Measurements from ENCODE around the gene IYD. TPM values are rescaled to one million over a fixed set of nuclear protein-coding genes. Genes with fewer than 3 reads are reported as not detected.
A peak's percentile ranks its signal among the peaks of the same experiment; 100 is the strongest.

Gene IYD
- total and polyA plus RNA-seq, 4 donors, result 0.26 to 1.9 (median 0.77) TPM

DNA sequence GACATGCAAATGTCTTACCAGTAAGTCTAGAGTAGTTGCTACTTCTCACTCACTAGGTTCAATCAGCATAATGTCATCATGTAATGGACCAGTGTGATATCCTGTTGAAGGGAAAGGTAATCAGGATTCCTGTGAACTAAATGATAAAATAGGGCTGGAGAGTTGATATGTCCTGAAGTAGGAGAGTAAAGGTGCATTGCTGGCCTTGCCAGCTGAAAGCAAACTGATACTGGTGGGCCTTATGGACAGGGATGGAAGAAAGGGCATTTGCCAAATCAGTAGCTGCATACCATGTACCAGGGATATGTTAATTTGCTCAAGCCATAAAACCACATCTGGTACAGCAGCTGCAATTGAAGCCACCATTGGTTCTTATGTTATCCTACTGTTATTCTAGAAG is 37.5 kb upstream of the IYD start:
- Histone ChIP-seq H3K27ac (ENCODE audit: low read depth in 1 of 2, low read length in 1 of 2) (no peak overlapping the region), H3K27me3 (ENCODE audit: control insufficient read depth in 3 of 3, insufficient read depth in 3 of 3, low read length in 2 of 3) (no peaks in the 10 kb centered on the region), H3K9me3 (ENCODE audit: control insufficient read depth in 4 of 4, insufficient read depth in 3 of 4, low read length in 3 of 4) (peaks cover 0 to 2% (median 0%) of the 10 kb centered on the region in 4 donors), H3K4me3 (no peak overlapping the region), H3K4me1 (ENCODE audit: control insufficient read depth in 5 of 5, insufficient read depth in 5 of 5, low read length in 5 of 5) (peaks cover 0 to 4% (median 0%) of the 10 kb centered on the region in 5 donors), H3K9ac (ENCODE audit: insufficient read depth in 1 of 2, low read length in 2 of 2) (no peak overlapping the region), H3K36me3 (ENCODE audit: control insufficient read depth in 4 of 4, insufficient read depth in 4 of 4, low read length in 4 of 4) (no peaks in the 10 kb centered on the region)
- TF ChIP-seq, protein P1, sequence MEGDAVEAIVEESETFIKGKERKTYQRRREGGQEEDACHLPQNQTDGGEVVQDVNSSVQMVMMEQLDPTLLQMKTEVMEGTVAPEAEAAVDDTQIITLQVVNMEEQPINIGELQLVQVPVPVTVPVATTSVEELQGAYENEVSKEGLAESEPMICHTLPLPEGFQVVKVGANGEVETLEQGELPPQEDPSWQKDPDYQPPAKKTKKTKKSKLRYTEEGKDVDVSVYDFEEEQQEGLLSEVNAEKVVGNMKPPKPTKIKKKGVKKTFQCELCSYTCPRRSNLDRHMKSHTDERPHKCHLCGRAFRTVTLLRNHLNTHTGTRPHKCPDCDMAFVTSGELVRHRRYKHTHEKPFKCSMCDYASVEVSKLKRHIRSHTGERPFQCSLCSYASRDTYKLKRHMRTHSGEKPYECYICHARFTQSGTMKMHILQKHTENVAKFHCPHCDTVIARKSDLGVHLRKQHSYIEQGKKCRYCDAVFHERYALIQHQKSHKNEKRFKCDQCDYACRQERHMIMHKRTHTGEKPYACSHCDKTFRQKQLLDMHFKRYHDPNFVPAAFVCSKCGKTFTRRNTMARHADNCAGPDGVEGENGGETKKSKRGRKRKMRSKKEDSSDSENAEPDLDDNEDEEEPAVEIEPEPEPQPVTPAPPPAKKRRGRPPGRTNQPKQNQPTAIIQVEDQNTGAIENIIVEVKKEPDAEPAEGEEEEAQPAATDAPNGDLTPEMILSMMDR (IDR thresholded peaks at IDR 0.05; ENCODE audit: control extremely low read depth, extremely low read depth), result no peak
- ATAC-seq (ENCODE audit: insufficient read depth, low FRiP score) (no peak), DNase-seq (no peak)

- WGBS, 2 donors, result 94 to 95% methylated on average over 21 of the region's 21 CpGs
- ATAC-seq (ENCODE audit: insufficient read depth, low FRiP score), result no peak
- DNase-seq, result no peak
- Histone ChIP-seq H3K9ac (ENCODE audit: insufficient read depth in 1 of 2, low read length in 2 of 2) (no peak overlapping the region), H3K36me3 (ENCODE audit: control insufficient read depth in 4 of 4, insufficient read depth in 4 of 4, low read length in 4 of 4) (no peaks in the 10 kb centered on the region), H3K4me3 (no peak overlapping the region), H3K27ac (ENCODE audit: low read depth in 1 of 2, low read length in 1 of 2) (peak overlapping the region in 1 of 2 donors; percentile 24), H3K4me1 (ENCODE audit: control insufficient read depth in 5 of 5, insufficient read depth in 5 of 5, low read length in 5 of 5) (no peaks in the 10 kb centered on the region), H3K27me3 (ENCODE audit: control insufficient read depth in 3 of 3, insufficient read depth in 3 of 3, low read length in 2 of 3) (no peaks in the 10 kb centered on the region), H3K9me3 (ENCODE audit: control insufficient read depth in 4 of 4, insufficient read depth in 3 of 4, low read length in 3 of 4) (peaks cover 0 to 2% (median 0%) of the 10 kb centered on the region in 4 donors)
- TF ChIP-seq, protein P1 (IDR thresholded peaks at IDR 0.05; ENCODE audit: control extremely low read depth, extremely low read depth), result no peak
Measured at GRCh38 chr6:150332939-150333584, 35.8 kb upstream of the IYD start.

DNA sequence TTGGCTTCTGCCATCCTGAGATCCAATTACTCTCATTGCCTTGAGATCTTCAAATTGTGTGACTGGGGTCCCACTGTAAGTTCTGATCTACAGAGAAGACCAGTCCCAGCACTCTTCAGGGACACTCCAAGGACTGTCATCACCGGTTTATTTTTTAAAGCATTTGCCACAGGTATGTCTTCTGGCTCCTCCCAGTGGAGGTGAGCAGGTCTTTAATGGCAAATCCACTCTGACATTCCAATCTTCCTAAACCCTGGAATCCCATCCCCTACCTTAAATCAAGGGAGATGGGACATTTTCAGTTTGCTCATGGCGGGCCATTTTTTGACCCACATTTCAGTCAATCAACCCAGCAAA is 35.2 kb upstream of the IYD start:
- Histone ChIP-seq H3K27me3 (ENCODE audit: control insufficient read depth in 3 of 3, insufficient read depth in 3 of 3, low read length in 2 of 3) (no peaks in the 10 kb centered on the region), H3K9me3 (ENCODE audit: control insufficient read depth in 4 of 4, insufficient read depth in 3 of 4, low read length in 3 of 4) (peaks cover 0 to 2% (median 0%) of the 10 kb centered on the region in 4 donors), H3K36me3 (ENCODE audit: control insufficient read depth in 4 of 4, insufficient read depth in 4 of 4, low read length in 4 of 4) (no peaks in the 10 kb centered on the region), H3K4me3 (no peak overlapping the region), H3K4me1 (ENCODE audit: control insufficient read depth in 5 of 5, insufficient read depth in 5 of 5, low read length in 5 of 5) (no peaks in the 10 kb centered on the region), H3K27ac (ENCODE audit: low read depth in 1 of 2, low read length in 1 of 2) (no peak overlapping the region), H3K9ac (ENCODE audit: insufficient read depth in 1 of 2, low read length in 2 of 2) (no peak overlapping the region)
- TF ChIP-seq, protein P1 (IDR thresholded peaks at IDR 0.05; ENCODE audit: control extremely low read depth, extremely low read depth), result no peak
- WGBS, 2 donors, result 93 to 98% methylated on average over 2 of the region's 2 CpGs
- DNase-seq (no peak), ATAC-seq (ENCODE audit: insufficient read depth, low FRiP score) (no peak)

Data from lung (tissue), 12 donors.